B cell (primary cell): ENCODE measurements around the gene SGSM1.

Experiments
- CTCF ChIP-seq: fragments of 200-600 bp; IDR thresholded peaks from one replicate; pipeline ENCODE4 v1.8.0; 2022; ENCODE audit warnings: antibody characterized with exemption, mild to moderate bottlenecking
- EZH2 ChIP-seq: IDR thresholded peaks from 2 replicates; pipeline ENCODE4 v1.6.1; 2012; ENCODE audit warnings: borderline replicate concordance, low read depth, mild to moderate bottlenecking, moderate library complexity, low read length; ENCODE audit not compliant: insufficient read depth, poor library complexity, severe bottlenecking

GRCh38 chr22:24894998-24895397 lies 89.0 kb downstream of the SGSM1 start:
- TF ChIP-seq CTCF (no peak), EZH2 (no peak)
